Measurements from ENCODE around the gene UBA1.
A peak's percentile ranks its signal among the peaks of the same experiment; 100 is the strongest.

UBA1 gene

GRCh38 chrX:47193475-47194193 lies at the start of gene UBA1:
UBA1 (plus strand) TSS chrX:47193829; CDS start chrX:47198803, 4,974 bp downstream.
- DNase-seq: peak; percentile 75

- DNase-seq: no peak
These were observed 49.6 kb upstream of the UBA1 start for GRCh38 chrX:47143894-47144625.

GRCh38 chrX:47144626-47145394 lies 48.8 kb upstream of the UBA1 start, which contains the start of the genes NDUFB11 and RBM10:
NDUFB11 (minus strand) TSS chrX:47144702; CDS start chrX:47144679, 23 bp downstream.
RBM10 (plus strand) TSS chrX:47145221; CDS start chrX:47147482, 2,261 bp downstream.
- peak; percentile 59 for DNase-seq

- no peak for DNase-seq
These were observed 48.1 kb upstream of the UBA1 start for GRCh38 chrX:47145395-47146120.

GRCh38 chrX:47146121-47146935 lies 47.3 kb upstream of the UBA1 start:
- DNase-seq: no peak

- no peak for DNase-seq
These were observed 46.4 kb upstream of the UBA1 start for GRCh38 chrX:47146936-47147859.

GRCh38 chrX:47148946-47149345 lies 44.7 kb upstream of the UBA1 start:
- DNase-seq: no peak

- no peak for DNase-seq
These were observed 42.2 kb upstream of the UBA1 start for GRCh38 chrX:47151435-47151834.

GRCh38 chrX:47156611-47157520 lies 36.8 kb upstream of the UBA1 start:
- no peak for DNase-seq

- no peak for DNase-seq
These were observed 35.5 kb upstream of the UBA1 start for GRCh38 chrX:47158131-47158530.

- DNase-seq: no peak
These were observed 34.8 kb upstream of the UBA1 start for GRCh38 chrX:47158781-47159180.

GRCh38 chrX:47160781-47161180 lies 32.8 kb upstream of the UBA1 start:
- DNase-seq: no peak

GRCh38 chrX:47162927-47163583 lies 30.6 kb upstream of the UBA1 start:
- no peak for DNase-seq

GRCh38 chrX:47164420-47164819 lies 29.2 kb upstream of the UBA1 start:
- no peak for DNase-seq

GRCh38 chrX:47166126-47166525 lies 27.5 kb upstream of the UBA1 start:
- DNase-seq: no peak

GRCh38 chrX:47168495-47169073 lies 25.0 kb upstream of the UBA1 start:
- DNase-seq: no peak

- no peak for DNase-seq
These were observed 24.4 kb upstream of the UBA1 start for GRCh38 chrX:47169273-47169672.

- no peak for DNase-seq
These were observed 23.7 kb upstream of the UBA1 start for GRCh38 chrX:47169726-47170515.

All from SHP77 treated with DMSO at 0.1 percent for 48 hours (cell line).